HepG2 (cell line): Measurements from ENCODE around the gene CLCNKA. TPM values are rescaled to one million over a fixed set of nuclear protein-coding genes. Genes with fewer than 3 reads are reported as not detected.

Source experiments
- DBP ChIP-seq: sonication (generic); formaldehyde crosslinking; IDR thresholded peaks from 2 replicates; pipeline ENCODE4 v1.4.0; 2020; ENCODE audit warnings: missing genetic modification reagents; ENCODE audit errors: not compliant biosample characterization
- E2F2 ChIP-seq: sonication (generic); formaldehyde crosslinking; IDR thresholded peaks from 2 replicates; pipeline ENCODE4 v1.4.0; 2020; ENCODE audit warnings: missing genetic modification reagents, borderline replicate concordance
- ETS1 ChIP-seq: sonication (generic); formaldehyde crosslinking; IDR thresholded peaks from 2 replicates; pipeline ENCODE4 v1.4.0; 2020; ENCODE audit warnings: missing genetic modification reagents
- FUBP1 ChIP-seq: sonication (generic); formaldehyde crosslinking; IDR thresholded peaks from 2 replicates; pipeline ENCODE4 v1.5.1; 2020; ENCODE audit warnings: missing genetic modification reagents, mild to moderate bottlenecking, borderline replicate concordance
- HES4 ChIP-seq: sonication (generic); formaldehyde crosslinking; IDR thresholded peaks from 2 replicates; pipeline ENCODE4 v1.9.0; 2021; ENCODE audit warnings: mild to moderate bottlenecking, missing genetic modification reagents, borderline replicate concordance
- KDM5B ChIP-seq: sonication (generic); formaldehyde crosslinking; IDR thresholded peaks from 2 replicates; pipeline ENCODE4 v1.4.0; 2020; ENCODE audit warnings: missing genetic modification reagents, mild to moderate bottlenecking, borderline replicate concordance
- MAF1 ChIP-seq: sonication (generic); formaldehyde crosslinking; IDR thresholded peaks from 2 replicates; pipeline ENCODE4 v1.5.0; 2020; ENCODE audit warnings: missing genetic modification reagents, borderline replicate concordance
- MED13 ChIP-seq: sonication (generic); formaldehyde crosslinking; IDR thresholded peaks from 2 replicates; pipeline ENCODE4 v1.5.0; 2020; ENCODE audit warnings: missing genetic modification reagents
- MTA3 ChIP-seq: sonication (generic); formaldehyde crosslinking; IDR thresholded peaks from 2 replicates; pipeline ENCODE4 v1.4.0; 2020; ENCODE audit warnings: missing genetic modification reagents
- NFRKB ChIP-seq: fragments of 450-650 bp; IDR thresholded peaks from 2 replicates; pipeline ENCODE4 v1.6.1; 2017
- PTBP1 ChIP-seq: fragments of 200-400 bp; formaldehyde crosslinking; IDR thresholded peaks from 2 replicates; pipeline ENCODE4 v1.6.1; 2018; ENCODE audit warnings: low read length, low read depth; ENCODE audit not compliant: poor library complexity, severe bottlenecking
- REL ChIP-seq: sonication (generic); formaldehyde crosslinking; conservative IDR thresholded peaks from 2 replicates; pipeline ENCODE4 v1.8.0; 2022; ENCODE audit warnings: mild to moderate bottlenecking, missing genetic modification reagents, moderate library complexity
- SALL2 ChIP-seq: sonication (generic); formaldehyde crosslinking; IDR thresholded peaks from 2 replicates; pipeline ENCODE4 v1.8.1; 2023; ENCODE audit warnings: mild to moderate bottlenecking, missing genetic modification reagents, inconsistent platforms
- TFAP4 ChIP-seq: sonication (generic); IDR thresholded peaks from 2 replicates; pipeline ENCODE4 v1.6.1; 2016; ENCODE audit warnings: low read depth, borderline replicate concordance
- ZFP91 ChIP-seq: sonication (generic); formaldehyde crosslinking; IDR thresholded peaks from 2 replicates; pipeline ENCODE4 v1.9.0; 2022; ENCODE audit warnings: missing genetic modification reagents, mild to moderate bottlenecking, borderline replicate concordance
- ZKSCAN8 ChIP-seq: IDR thresholded peaks from 2 replicates; pipeline ENCODE4 v1.6.1; 2016; ENCODE audit warnings: borderline replicate concordance, missing genetic modification reagents, missing compliant biosample characterization
- ZMYM4 ChIP-seq: sonication (generic); formaldehyde crosslinking; IDR thresholded peaks from 2 replicates; pipeline ENCODE4 v1.8.1; 2023; ENCODE audit warnings: mild to moderate bottlenecking, missing genetic modification reagents
- ZNF24 ChIP-seq: fragments of 450-650 bp; IDR thresholded peaks from 2 replicates; pipeline ENCODE4 v1.6.1; 2017; ENCODE audit warnings: antibody characterized with exemption, mild to moderate bottlenecking
- ZNF275 ChIP-seq: sonication (generic); formaldehyde crosslinking; IDR thresholded peaks from 2 replicates; pipeline ENCODE4 v1.8.0; 2022; ENCODE audit warnings: missing genetic modification reagents, mild to moderate bottlenecking, inconsistent platforms, borderline replicate concordance
- ZNF543 ChIP-seq: sonication (generic); formaldehyde crosslinking; IDR thresholded peaks from 2 replicates; pipeline ENCODE4 v1.4.0; 2020; ENCODE audit warnings: mild to moderate bottlenecking, missing genetic modification reagents
- ZNF660 ChIP-seq: sonication (generic); formaldehyde crosslinking; IDR thresholded peaks from 2 replicates; pipeline ENCODE4 v1.5.1; 2020; ENCODE audit warnings: mild to moderate bottlenecking, low read depth, missing genetic modification reagents, borderline replicate concordance
- polyA plus RNA-seq, 8 experiments: library from polyadenylated mRNA; depleted of rRNA in 3 of 8; stranded (reverse) in 7 of 8; unstranded in 1 of 8; fragments of >200 nt; fragmentation: Illumina TruSeq in 4 of 8; extraction: Trizol in 4 of 8; gene quantifications; 2 replicates each; pipeline versions ENCODE4 v1.2.1 to v1.2.3, GENCODE V29; 2011 to 2016; ENCODE audit warnings: low read depth in 4 of 8, missing spikeins in 1 of 8, mixed read lengths in 1 of 8; ENCODE audit not compliant: insufficient read depth in 1 of 8
- total RNA-seq, 5 experiments: library from RNA; depleted of rRNA; stranded (reverse); fragments of >200 nt; fragmentation: Illumina TruSeq; extraction: Trizol; gene quantifications; 2 replicates each; pipeline ENCODE4 v1.2.3, GENCODE V29; 2016; ENCODE audit warnings: low read depth in 1 of 5

The CLCNKA gene
- total and polyA plus RNA-seq, 2 of the 13 experiments (the other 11 are each of a cell fraction or from before 2014, with no cell fraction given), result 0.03 TPM; not detected in 1

GRCh38 chr1:15975358-15975804 is 46.5 kb upstream of the CLCNKA start (continued):
- TF ChIP-seq DBP, result no peak
- no peak for TF ChIP-seq E2F2 (CRISPR knock-in tag)
- no peak for TF ChIP-seq SALL2 (CRISPR knock-in tag)
- no peak for TF ChIP-seq MED13 (CRISPR knock-in tag)
- no peak; the same call in 1 of the 2 replicates for TF ChIP-seq MAF1 (CRISPR knock-in tag)
- TF ChIP-seq REL (CRISPR knock-in tag), result no peak
- no peak for TF ChIP-seq ZFP91 (CRISPR knock-in tag)
- TF ChIP-seq PTBP1, result no peak
- TF ChIP-seq ETS1 (CRISPR knock-in tag), result no peak
- TF ChIP-seq ZKSCAN8 (CRISPR knock-in tag), result no peak
- no peak; the same call in 1 of the 2 replicates for TF ChIP-seq KDM5B (CRISPR knock-in tag)
- no peak for TF ChIP-seq ZNF543 (CRISPR knock-in tag)
- TF ChIP-seq ZNF660 (CRISPR knock-in tag), result no peak
- peak; percentile 79; the same call in 1 of the 2 replicates for TF ChIP-seq TFAP4
- no peak for TF ChIP-seq NFRKB
- no peak for TF ChIP-seq MTA3 (CRISPR knock-in tag)
- peak; percentile 76; the same call in 1 of the 2 replicates for TF ChIP-seq ZNF24
- TF ChIP-seq FUBP1 (CRISPR knock-in tag), result no peak
- TF ChIP-seq ZMYM4 (CRISPR knock-in tag), result no peak
- TF ChIP-seq HES4 (CRISPR knock-in tag), result 0 out of 2 replicates have a peak, but pooled peaks have one; percentile 24
- TF ChIP-seq ZNF275 (CRISPR knock-in tag), result no peak
